ENCODE measurements around the gene TPM2. TPM values are rescaled to one million over a fixed set of nuclear protein-coding genes. Genes with fewer than 3 reads are reported as not detected.

TPM2 gene
- total and polyA plus RNA-seq, 9 of the 15 experiments (the other 6 are each of a cell fraction or from before 2014, with no cell fraction given): 0.28 to 16.1 (median 4.5) TPM

- no peaks in the 10 kb centered on the region for H4K20me1 ChIP-seq (replicated peaks; ENCODE audit: control insufficient read depth, insufficient read depth, low read length)
- no peaks in the 10 kb centered on the region for H3K79me2 ChIP-seq (ENCODE audit: control insufficient read depth, insufficient read depth, low read length)
- no peak overlapping the region for H3K4me3 ChIP-seq
- no peak for FAIRE-seq
- 90% methylated on average over 2 of the region's 10 CpGs for WGBS (ENCODE audit: insufficient coverage, low coverage, missing lambda C conversion rate)
- TF ChIP-seq HDAC3 (IDR thresholded peaks at IDR 0.05; ENCODE audit: borderline replicate concordance, partially characterized antibody): no peak
- TF ChIP-seq ZNF778 (CRISPR knock-in tag; IDR thresholded peaks at IDR 0.05): no peak
- no peak for TF ChIP-seq EP300 (IDR thresholded peaks at IDR 0.05; ENCODE audit: low read length)
- no peak for TF ChIP-seq ZNF512 (tag; IDR thresholded peaks at IDR 0.05)
- no peak for TF ChIP-seq ZBTB9 (CRISPR knock-in tag; IDR thresholded peaks at IDR 0.05)
- no peak for TF ChIP-seq BRD9 (IDR thresholded peaks at IDR 0.05; ENCODE audit: low read depth, partially characterized antibody)
- TF ChIP-seq COPS2 (conservative IDR thresholded peaks at IDR 0.05): no peak
- TF ChIP-seq WHSC1 (IDR thresholded peaks at IDR 0.05; ENCODE audit: low read length): no peak
- TF ChIP-seq CREM (IDR thresholded peaks at IDR 0.05; ENCODE audit: low read depth): no peak
- TF ChIP-seq KLF10 (CRISPR knock-in tag; IDR thresholded peaks at IDR 0.05): no peak
- CTCF ChIA-PET (ENCODE audit: low intra/inter-chr PET ratio): no interaction called here
- H3K27me3 ChIP-seq (ENCODE audit: control insufficient read depth in 2 of 2, insufficient read depth in 2 of 2, low read length in 2 of 2): no peaks in the 10 kb centered on the region
- BruUV-seq (replicated peaks): no TSS peak
- no peak overlapping the region for H3K4me2 ChIP-seq (ENCODE audit: insufficient read depth, low read length)
- no peak for ATAC-seq
- in situ Hi-C loops (cut with MboI) (no loop called here), intact Hi-C loops (cut with micrococcal nuclease) (no loop called here)
- no peak overlapping the region for H2AFZ ChIP-seq (ENCODE audit: low read depth, low read length)
- POLR2A ChIA-PET: interaction anchor here (1.6 kb wide), 1 partner anchor 19 kb away, joined by 4 read pairs; no protein-coding TSS in a partner anchor
- no peak overlapping the region for H3K27ac ChIP-seq (ENCODE audit: extremely low read depth, low read depth, low read length)
- no peak for DNase-seq (ENCODE audit: extremely low read depth in 1 of 4, low spot score in 3 of 4)
- no peaks in the 10 kb centered on the region for H3K9me3 ChIP-seq (replicated peaks; ENCODE audit: control insufficient read depth, insufficient read depth, low read depth, low read length)
- H3K36me3 ChIP-seq (ENCODE audit: control insufficient read depth, insufficient read depth, low read length): peaks cover 7% of the 10 kb centered on the region; the same call in 2 of the 3 replicates
- H3K9me1 ChIP-seq (ENCODE audit: control insufficient read depth, insufficient read depth, low read length): no peaks in the 10 kb centered on the region
- H3K4me1 ChIP-seq (replicated peaks in 1 of 2; ENCODE audit: control insufficient read depth in 2 of 2, insufficient read depth in 2 of 2, low read length in 2 of 2): peaks cover 0 to 4% of the 10 kb centered on the region in 2 experiments; a peak in 3 of 5 replicates
- no peak overlapping the region for H3K9ac ChIP-seq (ENCODE audit: insufficient read depth in 1 of 2, low read depth in 2 of 2, low read length in 2 of 2)
These were observed 7.0 kb downstream of the TPM2 start for GRCh38 chr9:35682520-35683315.
